ENCODE measurements around the gene SETBP1.

DNA sequence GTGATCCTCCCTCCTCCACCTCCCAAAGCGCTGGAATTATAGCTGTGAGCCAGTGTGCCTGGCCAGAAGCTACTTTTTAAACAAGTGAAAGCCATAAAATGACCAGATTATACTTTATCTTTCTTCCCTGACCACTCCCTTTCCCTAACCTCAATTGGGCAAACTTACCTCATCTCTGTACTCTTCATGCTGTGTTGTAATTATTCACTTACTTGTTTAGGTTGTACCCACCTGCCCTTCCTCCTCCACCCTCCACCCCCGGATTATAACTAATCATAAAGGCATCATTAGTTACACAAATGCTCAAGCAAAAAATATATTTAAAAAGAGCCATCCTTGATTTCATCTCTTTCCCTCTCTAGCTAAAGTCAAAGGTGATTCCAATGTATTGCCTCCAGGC is 279.9 kb downstream of the SETBP1 start:
- TF ChIP-seq, protein P1, sequence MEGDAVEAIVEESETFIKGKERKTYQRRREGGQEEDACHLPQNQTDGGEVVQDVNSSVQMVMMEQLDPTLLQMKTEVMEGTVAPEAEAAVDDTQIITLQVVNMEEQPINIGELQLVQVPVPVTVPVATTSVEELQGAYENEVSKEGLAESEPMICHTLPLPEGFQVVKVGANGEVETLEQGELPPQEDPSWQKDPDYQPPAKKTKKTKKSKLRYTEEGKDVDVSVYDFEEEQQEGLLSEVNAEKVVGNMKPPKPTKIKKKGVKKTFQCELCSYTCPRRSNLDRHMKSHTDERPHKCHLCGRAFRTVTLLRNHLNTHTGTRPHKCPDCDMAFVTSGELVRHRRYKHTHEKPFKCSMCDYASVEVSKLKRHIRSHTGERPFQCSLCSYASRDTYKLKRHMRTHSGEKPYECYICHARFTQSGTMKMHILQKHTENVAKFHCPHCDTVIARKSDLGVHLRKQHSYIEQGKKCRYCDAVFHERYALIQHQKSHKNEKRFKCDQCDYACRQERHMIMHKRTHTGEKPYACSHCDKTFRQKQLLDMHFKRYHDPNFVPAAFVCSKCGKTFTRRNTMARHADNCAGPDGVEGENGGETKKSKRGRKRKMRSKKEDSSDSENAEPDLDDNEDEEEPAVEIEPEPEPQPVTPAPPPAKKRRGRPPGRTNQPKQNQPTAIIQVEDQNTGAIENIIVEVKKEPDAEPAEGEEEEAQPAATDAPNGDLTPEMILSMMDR (IDR thresholded peaks at IDR 0.05): no peak
- TF ChIP-seq POLR2A (IDR thresholded peaks at IDR 0.05): no peak

Data from lower leg skin (tissue), 3 donors.